ENCODE data around the gene TJP3.

TJP3 gene

GRCh38 chr19:3768748-3769099, 60.5 kb downstream of the TJP3 start:
- FAIRE-seq, result no peak

- no peak for FAIRE-seq
Observed at GRCh38 chr19:3769494-3769893, 61.3 kb downstream of the TJP3 start.

- no peak for FAIRE-seq
Observed at GRCh38 chr19:3770136-3770999, 62.2 kb downstream of the TJP3 start.

DNA sequence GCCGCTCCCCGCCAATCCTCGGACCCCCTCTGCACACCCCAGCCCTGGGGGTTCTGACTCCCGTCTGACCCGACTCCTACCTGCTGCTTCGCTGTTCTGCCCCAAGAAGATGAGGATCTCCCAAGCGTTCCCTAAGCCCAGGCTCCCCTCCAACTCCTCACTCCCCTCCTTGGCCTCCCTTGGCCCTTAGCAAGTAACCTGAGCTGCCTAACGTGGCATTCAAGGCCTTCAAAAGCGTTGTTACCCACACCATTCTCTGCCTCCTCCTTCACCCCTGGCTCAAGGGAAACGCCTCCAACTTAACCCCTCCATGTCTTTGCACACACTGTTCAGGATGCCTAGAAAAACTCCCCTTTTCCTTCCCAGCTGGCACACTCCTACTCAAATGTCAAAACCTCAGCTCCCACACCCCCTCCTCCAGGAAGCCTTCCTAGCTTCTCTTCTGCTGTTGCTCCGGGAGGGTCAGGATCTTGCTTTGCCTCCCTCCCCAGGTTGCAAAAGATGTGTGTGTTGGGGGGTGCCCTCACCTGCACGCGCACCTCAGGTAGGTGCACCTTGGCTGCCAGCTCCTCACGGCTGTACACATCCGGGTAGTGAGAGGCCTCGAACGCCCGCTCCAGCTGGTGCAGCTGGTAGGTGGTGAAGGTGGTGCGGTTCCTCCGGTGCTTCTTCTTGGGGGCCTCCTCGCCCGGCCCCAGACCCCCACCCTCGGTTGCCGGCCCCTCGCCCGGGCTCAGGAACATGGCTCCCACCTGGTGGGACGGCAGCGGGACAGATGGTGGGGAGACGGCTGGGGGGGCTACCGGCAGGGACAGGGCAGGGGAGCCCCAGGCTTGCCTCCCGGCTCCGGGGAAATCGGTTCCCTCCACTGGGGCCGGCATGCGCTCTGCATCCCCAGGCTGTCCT, 63.1 kb downstream of the TJP3 start:
- FAIRE-seq, result no peak

GRCh38 chr19:3771906-3772455, 63.8 kb downstream of the TJP3 start, which contains the start of gene RAX2:
Gene RAX2 (minus strand): TSS chr19:3772228. CDS start chr19:3771742, 486 bp downstream.
- no peak for FAIRE-seq

DNA sequence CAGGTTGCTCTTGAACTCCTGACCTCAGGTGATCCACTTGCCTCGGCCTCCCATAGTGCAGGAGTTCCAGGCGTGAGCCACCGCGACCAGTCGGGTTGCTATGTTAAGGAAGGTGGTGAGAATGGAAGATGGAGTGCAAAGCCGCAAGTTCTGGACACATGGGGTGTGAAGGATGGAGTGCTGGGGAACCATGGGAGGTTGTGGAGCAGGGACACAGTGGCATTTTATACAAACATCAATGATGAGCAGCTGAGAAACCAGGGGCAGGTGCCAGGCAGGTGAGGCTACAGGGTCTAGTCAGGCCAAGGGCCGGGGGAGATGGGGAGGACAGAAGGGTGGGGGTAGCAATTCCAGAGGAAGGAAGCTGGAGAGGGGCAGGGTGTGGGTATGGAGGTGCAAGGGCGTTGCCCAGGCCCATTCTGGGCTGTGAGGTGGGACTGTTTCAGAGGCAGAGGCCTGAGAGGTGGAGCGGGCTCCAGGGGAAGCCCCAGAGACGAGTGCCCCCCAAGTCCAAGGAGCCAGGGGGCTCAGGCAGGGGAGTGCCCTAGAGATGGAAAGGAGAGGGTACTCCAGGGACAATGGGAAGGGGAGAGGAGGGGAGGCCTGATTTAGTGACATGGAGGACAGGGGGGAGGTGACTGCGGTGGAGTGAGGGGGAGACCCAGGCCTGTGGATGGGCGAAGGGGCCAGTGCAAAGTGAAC, 65.8 kb downstream of the TJP3 start:
- FAIRE-seq, result no peak

DNA sequence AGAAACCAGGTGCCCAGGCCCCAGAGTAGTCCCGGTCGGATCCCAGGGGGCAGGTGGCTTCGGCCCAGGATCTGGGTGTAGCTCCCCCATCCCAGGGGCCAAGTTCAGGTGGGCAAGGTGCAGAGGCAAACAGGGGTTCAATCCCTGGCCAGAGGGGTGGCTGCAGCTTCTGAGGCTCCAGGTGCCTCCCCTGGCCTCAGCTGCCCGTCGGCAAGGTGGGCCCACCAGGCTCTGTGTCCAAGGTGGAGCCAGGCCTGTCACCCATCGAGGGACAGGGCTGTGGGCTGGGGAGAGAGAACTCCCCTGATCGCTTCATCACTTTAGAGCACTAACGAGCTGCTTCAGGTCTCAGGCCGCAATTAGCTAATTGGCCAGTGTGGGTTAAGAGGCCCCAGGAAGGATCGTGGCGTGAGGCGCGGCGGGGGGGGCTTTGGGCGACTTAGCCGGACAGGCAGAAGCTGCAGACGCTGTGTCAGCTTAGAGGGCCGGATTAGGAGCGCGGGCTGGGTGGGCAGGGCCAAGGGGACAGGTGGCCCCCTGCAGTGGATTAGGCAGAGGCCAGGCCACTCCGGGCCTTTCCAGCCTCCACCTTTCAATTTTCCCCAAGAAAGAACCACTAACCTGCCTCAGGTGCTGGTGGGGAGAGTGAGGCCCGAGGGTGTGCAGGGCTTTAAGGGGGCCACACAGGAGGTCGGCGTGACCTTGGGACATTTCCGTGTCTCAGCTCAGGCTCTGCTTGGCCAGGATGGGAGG, 66.6 kb downstream of the TJP3 start:
- no peak for FAIRE-seq

GRCh38 chr19:3775374-3775711, 67.2 kb downstream of the TJP3 start:
- FAIRE-seq, result no peak

- no peak for FAIRE-seq
Observed at GRCh38 chr19:3775831-3776230, 67.6 kb downstream of the TJP3 start.

DNA sequence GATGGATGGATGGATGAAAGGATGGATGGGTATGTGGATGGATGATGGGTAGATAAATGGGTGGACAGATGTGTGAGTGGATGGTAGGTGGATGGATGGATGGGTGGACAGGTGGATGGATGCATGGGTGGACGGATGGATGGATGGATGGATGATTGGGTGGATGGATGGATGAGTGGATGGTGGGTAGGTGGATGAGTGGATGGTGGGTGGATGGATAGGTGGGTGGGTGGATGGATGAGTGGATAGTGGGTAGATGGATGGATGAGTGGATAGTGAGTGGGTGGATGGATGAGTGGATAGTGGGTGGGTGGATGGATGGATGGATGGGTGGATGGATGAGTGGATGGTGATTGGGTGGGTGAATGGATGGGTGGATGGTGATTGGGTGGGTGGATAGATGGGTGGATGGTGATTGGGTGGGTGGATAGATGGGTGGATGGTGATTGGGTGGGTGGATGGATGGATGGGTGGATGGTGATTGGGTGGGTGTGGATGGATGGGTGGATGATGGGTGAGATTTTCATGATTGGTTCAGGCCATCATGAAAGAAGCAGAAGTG, 68.4 kb downstream of the TJP3 start:
- FAIRE-seq, result no peak

DNA sequence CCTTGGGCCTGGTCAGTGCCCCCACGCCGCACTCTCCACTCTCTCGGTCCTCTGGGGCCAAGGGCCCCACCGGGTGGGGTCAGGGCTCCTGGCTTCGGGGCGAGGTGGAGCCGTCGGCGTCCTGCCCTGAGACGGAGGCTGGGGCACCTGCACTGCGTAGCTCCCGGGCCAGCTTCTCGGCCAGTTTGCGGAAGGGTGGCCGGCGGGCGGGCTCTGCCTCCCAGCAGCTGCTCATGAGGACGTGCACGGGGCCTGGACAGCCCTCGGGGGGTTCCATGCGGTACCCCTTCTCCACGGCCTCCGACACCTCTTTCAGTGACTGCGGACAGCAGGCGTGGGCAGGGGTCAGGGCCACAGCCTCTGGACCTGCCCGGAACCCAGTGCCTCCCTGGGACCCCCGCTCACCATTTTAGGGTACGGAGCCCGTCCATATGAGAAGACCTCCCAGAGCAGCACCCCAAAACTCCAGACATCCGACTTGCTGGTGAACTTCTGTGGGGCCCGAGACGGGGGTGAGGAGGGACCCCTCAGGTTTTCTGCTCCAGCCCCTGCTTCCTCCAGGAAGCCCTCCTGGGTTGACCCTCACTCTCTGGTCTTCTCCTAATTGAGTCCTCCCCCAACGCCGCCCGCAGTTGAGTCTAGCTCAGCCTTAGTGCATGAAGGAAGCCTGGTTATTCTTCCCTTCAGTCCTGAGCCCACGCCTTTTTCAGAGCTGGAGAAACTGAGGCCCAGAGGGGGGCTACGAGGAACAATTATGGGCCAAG, 70.1 kb downstream of the TJP3 start:
- FAIRE-seq, result no peak

DNA sequence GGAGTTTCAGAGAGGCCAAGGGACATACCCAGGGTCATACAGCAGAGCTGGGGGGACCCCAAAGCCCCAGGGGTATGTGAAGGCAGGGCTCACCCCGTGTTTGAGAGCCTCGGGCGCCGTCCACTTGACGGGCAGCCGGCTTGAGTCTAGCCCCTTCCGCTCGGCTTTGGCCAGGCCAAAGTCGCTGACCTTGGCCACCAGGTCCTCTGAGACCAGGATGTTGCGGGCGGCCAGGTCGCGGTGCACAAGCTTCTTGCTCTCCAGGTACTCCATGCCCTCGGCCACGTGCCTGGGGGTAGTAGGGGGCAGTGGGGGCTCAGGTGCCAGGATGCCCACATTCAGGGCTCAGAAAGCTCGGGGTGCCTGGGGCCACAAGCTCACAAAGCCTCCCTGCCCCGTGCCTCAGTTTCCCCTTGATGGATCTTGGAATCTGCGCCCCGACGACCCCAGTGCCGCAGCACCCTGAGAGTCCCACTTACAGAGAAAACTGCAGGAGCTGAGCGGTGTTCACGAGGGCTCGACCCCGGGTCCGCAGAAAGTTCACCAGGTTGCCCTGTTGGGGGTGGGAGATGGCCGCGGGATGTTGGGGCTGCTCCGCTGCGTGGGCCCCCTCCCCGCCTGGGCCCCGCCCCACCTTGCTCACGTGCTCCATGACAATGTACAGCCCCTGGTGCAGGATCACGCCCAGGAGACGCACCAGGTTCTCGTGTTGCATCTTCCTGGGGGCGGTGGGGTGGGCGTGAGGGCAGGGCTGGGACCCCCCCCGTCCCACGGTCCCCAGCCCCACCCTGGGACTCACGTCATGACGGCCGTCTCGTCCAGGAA, 70.9 kb downstream of the TJP3 start:
- no peak for FAIRE-seq

- no peak for FAIRE-seq
Observed at GRCh38 chr19:3780786-3781304, 72.7 kb downstream of the TJP3 start.

DNA sequence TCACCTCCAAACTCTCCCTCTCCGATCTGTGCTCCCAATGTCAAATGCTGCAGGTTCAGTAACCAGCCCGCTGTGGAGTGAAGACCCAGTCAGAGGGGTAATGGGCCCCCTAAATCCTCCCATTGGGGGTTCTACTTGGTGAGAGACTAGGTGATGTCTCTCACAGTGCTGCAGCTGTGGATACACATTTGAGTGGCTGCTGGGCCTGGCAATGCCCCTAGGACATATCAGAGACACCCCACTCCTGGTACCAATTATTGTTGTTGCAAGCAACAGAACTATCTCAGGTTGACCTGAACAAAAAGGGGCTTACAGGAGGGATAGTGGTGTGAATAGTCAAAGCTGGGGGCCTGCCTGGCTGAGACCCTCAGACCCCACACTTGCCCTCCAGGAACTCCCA, 73.4 kb downstream of the TJP3 start:
- no peak for FAIRE-seq

DNA sequence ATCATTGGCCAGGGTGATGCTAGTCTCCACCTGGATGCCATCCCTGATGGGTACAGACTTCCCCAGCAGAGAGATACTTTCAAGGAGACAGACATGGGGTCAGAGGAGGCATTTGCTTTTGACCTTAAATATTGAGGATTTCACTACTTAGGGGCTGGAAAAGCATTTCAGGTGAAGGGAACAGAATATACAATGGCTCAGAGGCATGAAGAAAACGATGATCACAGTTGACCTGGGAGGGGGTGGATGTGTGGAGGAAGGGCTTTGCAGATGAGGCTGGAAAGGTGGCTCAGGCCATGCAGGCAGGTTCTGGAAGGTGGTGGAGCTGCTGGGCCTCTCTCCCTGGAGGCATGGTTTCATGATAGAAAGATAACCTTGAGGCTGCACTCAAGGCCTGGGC, 74.1 kb downstream of the TJP3 start:
- FAIRE-seq, result no peak

- no peak for FAIRE-seq
Observed at GRCh38 chr19:3782903-3783302, 74.7 kb downstream of the TJP3 start.

GRCh38 chr19:3783660-3784584, 75.7 kb downstream of the TJP3 start:
- no peak for FAIRE-seq

GRCh38 chr19:3784607-3785450, 76.6 kb downstream of the TJP3 start:
- no peak for FAIRE-seq
